Stimulated activated CD4-positive, alpha-beta T cell treated with anti-CD3 and anti-CD28 coated beads, TNF-alpha, amount 100 ng/mL, for 24 hours (primary cell): Measurements from ENCODE around the gene NCF4.

Experiments used
- DNase-seq, 3 experiments: peaks; one replicate each; pipeline ENCODE4 v3.0.0-alpha.2; 2020; ENCODE audit warnings: low read depth in 3 of 3

The NCF4 gene

GRCh38 chr22:36864454-36865215 lies 3.8 kb downstream of the NCF4 start:
- DNase-seq, result no peak

GRCh38 chr22:36865346-36865745 lies 4.5 kb downstream of the NCF4 start:
- no peak for DNase-seq

GRCh38 chr22:36867695-36868094 lies 6.9 kb downstream of the NCF4 start:
- DNase-seq, result no peak

GRCh38 chr22:36868546-36869181 lies 7.9 kb downstream of the NCF4 start:
- DNase-seq, result no peak

GRCh38 chr22:36870250-36870649 lies 9.4 kb downstream of the NCF4 start:
- no peak for DNase-seq

GRCh38 chr22:36871669-36872081 lies 10.9 kb downstream of the NCF4 start:
- DNase-seq, result no peak

- no peak for DNase-seq
Observed at GRCh38 chr22:36872084-36872483, 11.3 kb downstream of the NCF4 start.

- no peak for DNase-seq
Observed at GRCh38 chr22:36872866-36873498, 12.2 kb downstream of the NCF4 start.

- DNase-seq, result peak in 1 of 3 experiments; percentile 33
Observed at GRCh38 chr22:36873614-36874308, 13.0 kb downstream of the NCF4 start.

- no peak for DNase-seq
Observed at GRCh38 chr22:36874309-36874696, 13.5 kb downstream of the NCF4 start.

GRCh38 chr22:36874736-36875135 lies 13.9 kb downstream of the NCF4 start:
- DNase-seq, result no peak

GRCh38 chr22:36875741-36876140 lies 14.9 kb downstream of the NCF4 start:
- DNase-seq, result no peak

GRCh38 chr22:36879775-36880174 lies 19.0 kb downstream of the NCF4 start:
- no peak for DNase-seq

GRCh38 chr22:36881504-36882245 lies 20.9 kb downstream of the NCF4 start:
- no peak for DNase-seq

GRCh38 chr22:36884349-36885158 lies 23.7 kb downstream of the NCF4 start:
- no peak for DNase-seq

GRCh38 chr22:36885474-36885873 lies 24.7 kb downstream of the NCF4 start:
- DNase-seq, result no peak

- no peak for DNase-seq
Observed at GRCh38 chr22:36886016-36886415, 25.2 kb downstream of the NCF4 start.

GRCh38 chr22:36887162-36887561 lies 26.4 kb downstream of the NCF4 start:
- no peak for DNase-seq

GRCh38 chr22:36891646-36892045 lies 30.8 kb downstream of the NCF4 start:
- no peak for DNase-seq

GRCh38 chr22:36892292-36892691 lies 31.5 kb downstream of the NCF4 start:
- DNase-seq, result no peak

GRCh38 chr22:36893262-36893661 lies 32.5 kb downstream of the NCF4 start:
- no peak for DNase-seq
